SK-N-SH (cell line): ENCODE data around the gene GPR137. TPM values are rescaled to one million over a fixed set of nuclear protein-coding genes. Genes with fewer than 3 reads are reported as not detected.
"Not testable (repeated sequence)": the region's sequence is repeated elsewhere in the genome, so short reads cannot be mapped to it uniquely, and the experiment has no call there.

ENCODE experiments used
- CTCF ChIA-PET: fragments of 300-600, 350-600 bp; formaldehyde crosslinking; extraction: SDS; loops from one replicate; lab custom pipeline; 2021; lab: Yijun Ruan, JAX
- POLR2A ChIA-PET: fragments of 350-600 bp; sonication (Branson Sonifier 250); formaldehyde crosslinking; extraction: SDS; loops from one replicate; lab custom pipeline; 2020; ENCODE audit warnings: antibody characterized with exemption, inconsistent platforms; lab: Yijun Ruan, JAX
- DNase-seq: peaks from one replicate; pipeline ENCODE4 v3.0.0; 2012
- H2AFZ ChIP-seq: fragments of 200-600 bp; sonication (generic); 2 replicates; pipeline ENCODE4 v1.8.1; 2016; ENCODE audit warnings: antibody characterized with exemption, mild to moderate bottlenecking, low read depth
- H3F3A ChIP-seq: fragments of 200-600 bp; sonication (generic); replicated peaks from 2 replicates; pipeline ENCODE3; 2016; ENCODE audit warnings: antibody characterized with exemption, mild to moderate bottlenecking; ENCODE audit not compliant: insufficient read depth
- H3K27ac ChIP-seq, 2 experiments: fragments of 200-500 bp in 1 of 2; fragments of 200-600 bp in 1 of 2; sonication (Bioruptor generic) in 1 of 2; sonication (generic), shearing (Covaris generic) in 1 of 2; 2 replicates each; pipeline versions ENCODE4 v1.5.1 to v1.6.1; 2014 to 2016; ENCODE audit warnings: low read depth in 2 of 2, inconsistent platforms in 1 of 2, low read length in 1 of 2, mild to moderate bottlenecking in 1 of 2, mixed read lengths in 1 of 2
- H3K27me3 ChIP-seq: fragments of 200-600 bp; sonication (generic), shearing (Covaris generic); 2 replicates; pipeline ENCODE4 v1.6.1; 2016; ENCODE audit warnings: mixed run types; ENCODE audit not compliant: insufficient read depth
- H3K36me3 ChIP-seq, 2 experiments: fragments of 200-500 bp in 1 of 2; fragments of 200-600 bp in 1 of 2; sonication (Bioruptor generic) in 1 of 2; sonication (generic) in 1 of 2; replicated peaks in 1 of 2; 2 replicates each; pipeline versions ENCODE3 to v1.5.1; 2014 to 2016; ENCODE audit warnings: low read length in 1 of 2, mild to moderate bottlenecking in 1 of 2; ENCODE audit not compliant: insufficient read depth in 2 of 2, control insufficient read depth in 1 of 2
- H3K4me1 ChIP-seq, 2 experiments: fragments of 200-500 bp in 1 of 2; fragments of 200-600 bp in 1 of 2; sonication (Bioruptor generic) in 1 of 2; sonication (generic), shearing (Covaris generic) in 1 of 2; 2 replicates each; pipeline versions ENCODE4 v1.5.1 to v1.6.1; 2014 to 2016; ENCODE audit warnings: low read depth in 1 of 2, low read length in 1 of 2, mixed run types in 1 of 2; ENCODE audit not compliant: insufficient read depth in 2 of 2, control insufficient read depth in 1 of 2
- H3K4me2 ChIP-seq: fragments of 200-600 bp; sonication (generic), shearing (Covaris generic); 2 replicates; pipeline ENCODE4 v1.6.1; 2017; ENCODE audit warnings: mixed run types
- H3K4me3 ChIP-seq, 2 experiments: fragments of 200-500 bp in 1 of 2; fragments of 200-600 bp in 1 of 2; sonication (Bioruptor generic) in 1 of 2; sonication (generic), shearing (Covaris generic) in 1 of 2; 2 replicates each; pipeline versions ENCODE4 v1.5.1 to v1.8.1; 2014 to 2016; ENCODE audit warnings: low read depth in 2 of 2, inconsistent platforms in 1 of 2, low read length in 1 of 2, mild to moderate bottlenecking in 1 of 2, mixed read lengths in 1 of 2, moderate library complexity in 1 of 2
- H3K79me2 ChIP-seq: fragments of 200-600 bp; sonication (generic); 2 replicates; pipeline ENCODE4 v1.8.1; 2017; ENCODE audit warnings: mild to moderate bottlenecking; ENCODE audit not compliant: insufficient read depth
- H3K9ac ChIP-seq: fragments of 200-600 bp; sonication (generic); 2 replicates; pipeline ENCODE4 v1.6.1; 2017; ENCODE audit warnings: mixed run types
- H3K9me2 ChIP-seq: fragments of 200-600 bp; sonication (generic); 2 replicates; pipeline ENCODE4 v1.6.1; 2017; ENCODE audit warnings: mixed run types
- H3K9me3 ChIP-seq: fragments of 200-600 bp; sonication (generic); 2 replicates; pipeline ENCODE4 v1.6.1; 2017; ENCODE audit warnings: mixed run types, mild to moderate bottlenecking, moderate library complexity
- H4K20me1 ChIP-seq: fragments of 200-600 bp; sonication (generic); 2 replicates; pipeline ENCODE4 v1.6.1; 2017; ENCODE audit warnings: mild to moderate bottlenecking, mixed run types; ENCODE audit not compliant: insufficient read depth
- CHD2 ChIP-seq: fragments of 150-350 bp; IDR thresholded peaks from 2 replicates; pipeline ENCODE4 v1.6.1; 2018; ENCODE audit warnings: low read length; ENCODE audit not compliant: partially characterized antibody
- ELF1 ChIP-seq: IDR thresholded peaks from 2 replicates; pipeline ENCODE4 v1.4.0; 2012
- EZH2phosphoT487 ChIP-seq: fragments of 200-600 bp; sonication (generic); IDR thresholded peaks from 2 replicates; pipeline ENCODE4 v1.6.1; 2017; ENCODE audit warnings: low read depth, mixed run types, mild to moderate bottlenecking, antibody characterized with exemption, moderate library complexity, borderline replicate concordance
- FOXJ3 ChIP-seq: sonication (generic); formaldehyde crosslinking; IDR thresholded peaks from 2 replicates; pipeline ENCODE4 v1.5.1; 2020; ENCODE audit warnings: mild to moderate bottlenecking, missing genetic modification reagents
- MEF2A ChIP-seq: IDR thresholded peaks from 2 replicates; pipeline ENCODE4 v1.4.0; 2012; ENCODE audit warnings: low read depth, borderline replicate concordance
- NFIC ChIP-seq: IDR thresholded peaks from 2 replicates; pipeline ENCODE4 v1.4.0; 2012; ENCODE audit warnings: borderline replicate concordance
- PBX3 ChIP-seq: IDR thresholded peaks from 2 replicates; pipeline ENCODE4; 2012
- RAD21 ChIP-seq: IDR thresholded peaks from 2 replicates; pipeline ENCODE4 v1.6.1; 2012; ENCODE audit warnings: mild to moderate bottlenecking, low read length
- RCOR1 ChIP-seq: fragments of 150-350 bp; IDR thresholded peaks from 2 replicates; pipeline ENCODE4 v1.6.1; 2017; ENCODE audit warnings: antibody characterized with exemption, low read length
- RFX5 ChIP-seq: IDR thresholded peaks from 2 replicates; pipeline ENCODE4 v1.6.1; 2012; ENCODE audit warnings: mild to moderate bottlenecking, improper control_type of control experiment, low read length
- SIN3A ChIP-seq: IDR thresholded peaks from 2 replicates; pipeline ENCODE4 v1.6.1; 2012; ENCODE audit warnings: low read depth, mild to moderate bottlenecking, low read length, moderate library complexity, borderline replicate concordance
- TAF1 ChIP-seq: IDR thresholded peaks from 2 replicates; pipeline ENCODE4 v1.6.1; 2012; ENCODE audit warnings: low read depth, mild to moderate bottlenecking, low read length, moderate library complexity, borderline replicate concordance
- TCF12 ChIP-seq: IDR thresholded peaks from 2 replicates; pipeline ENCODE4 v1.4.0; 2012
- TEAD4 ChIP-seq: IDR thresholded peaks from 2 replicates; pipeline ENCODE4 v1.4.0; 2012; ENCODE audit warnings: mild to moderate bottlenecking, borderline replicate concordance; ENCODE audit not compliant: insufficient read depth
- USF1 ChIP-seq: IDR thresholded peaks from 2 replicates; pipeline ENCODE4 v1.4.0; 2012; ENCODE audit warnings: low read depth, borderline replicate concordance
- WGBS: methylation state at CpG from one replicate; pipeline ENCODE4 v1.1.6; 2017; ENCODE audit warnings: low lambda C conversion rate; 5-methylcytosine and 5-hydroxymethylcytosine counted together
- polyA plus RNA-seq, 3 experiments: library from polyadenylated mRNA; depleted of rRNA; stranded (reverse); fragments of >200 nt; gene quantifications; 2 replicates each; pipeline ENCODE4 v1.2.3, GENCODE V29; 2012

The GPR137 gene
- polyA plus RNA-seq, 1 of the 3 experiments (the other 2 are of a cell fraction), result 29.9 TPM

- WGBS, result 86% methylated on average over 5 of the region's 5 CpGs
- no peaks in the 10 kb centered on the region for H3K27me3 ChIP-seq
- H3K9me2 ChIP-seq, result no peaks in the 10 kb centered on the region
- CTCF ChIA-PET, result interaction anchor here (0.9 to 1.4 kb wide), 6 partner anchors 8 to 125 kb away, joined by 3 to 5 read pairs (median 3); no protein-coding TSS in a partner anchor
- TF ChIP-seq SIN3A (no peak), USF1 (no peak), MEF2A (no peak), TEAD4 (no peak), RFX5 (no peak), RCOR1 (no peak), TCF12 (no peak), EZH2phosphoT487 (no peak)
- H3K4me2 ChIP-seq, result no peak overlapping the region
- POLR2A ChIA-PET, result interaction anchor here (1.5 kb wide), 1 partner anchor 19 kb away, joined by 4 read pairs; the partner anchor contains the start of gene ESRRA
- peaks cover 0 to 9% of the 10 kb centered on the region in 2 experiments; a peak in 1 of 4 replicates for H3K4me1 ChIP-seq
- H3K4me3 ChIP-seq, result no peak overlapping the region
- DNase-seq, result no peak
- peaks cover 22% of the 10 kb centered on the region for H3K79me2 ChIP-seq
- H3K9me3 ChIP-seq, result no peaks in the 10 kb centered on the region
- H3K9ac ChIP-seq, result no peak overlapping the region
- no peak overlapping the region for H3K27ac ChIP-seq
- no peak overlapping the region for H2AFZ ChIP-seq
- H3K36me3 ChIP-seq, result peaks cover 0 to 10% of the 10 kb centered on the region in 2 experiments
- no peaks in the 10 kb centered on the region for H4K20me1 ChIP-seq
- H3F3A ChIP-seq, result peaks cover 7% of the 10 kb centered on the region
Measured at GRCh38 chr11:64323373-64323772, 37.7 kb downstream of the GPR137 start.

- not testable (repeated sequence) for H3K4me1 ChIP-seq, H3K9me2 ChIP-seq, H4K20me1 ChIP-seq, H3K4me2 ChIP-seq, H3K27me3 ChIP-seq, H3K9ac ChIP-seq, H3K9me3 ChIP-seq, H3K27ac ChIP-seq, H3F3A ChIP-seq, DNase-seq, H3K4me3 ChIP-seq, H3K36me3 ChIP-seq, H2AFZ ChIP-seq
- peaks cover 16% of the 10 kb centered on the region; the same call in 1 of the 2 replicates for H3K79me2 ChIP-seq
- CTCF ChIA-PET, result interaction anchor here (0.9 to 1.3 kb wide), 5 partner anchors 8 to 124 kb away, joined by 3 to 5 read pairs (median 3); no protein-coding TSS in a partner anchor
- 100% methylated on average over 2 of the region's 4 CpGs for WGBS
- POLR2A ChIA-PET, result interaction anchor here (1.5 kb wide), 1 partner anchor 19 kb away, joined by 4 read pairs; the partner anchor contains the start of gene ESRRA
Measured at GRCh38 chr11:64323984-64324383, 38.3 kb downstream of the GPR137 start.

- ChIA-PET CTCF (interaction anchor here (0.9 to 1.3 kb wide), 5 partner anchors 15 to 123 kb away, joined by 3 to 5 read pairs (median 3); partner anchors contain the start of gene CCDC88B), POLR2A (interaction anchor here (0.7 kb wide), 1 partner anchor 285 kb away, joined by 3 read pairs; no protein-coding TSS in a partner anchor)
- peaks cover 0 to 10% of the 10 kb centered on the region in 2 experiments for H3K36me3 ChIP-seq
- no peak overlapping the region for H3K4me3 ChIP-seq
- WGBS, result 93% methylated on average over 11 of the region's 11 CpGs
- no peaks in the 10 kb centered on the region; a peak in 1 of 4 replicates for H3K4me1 ChIP-seq
- H3F3A ChIP-seq, result peaks cover 10% of the 10 kb centered on the region
- no peak overlapping the region for H2AFZ ChIP-seq
- no peak overlapping the region for H3K4me2 ChIP-seq
- H3K9ac ChIP-seq, result no peak overlapping the region
- H3K27ac ChIP-seq, result no peak overlapping the region
- no peaks in the 10 kb centered on the region for H3K9me2 ChIP-seq
- TF ChIP-seq NFIC (no peak), RAD21 (no peak), RFX5 (no peak), TAF1 (no peak), TCF12 (no peak), ELF1 (no peak), PBX3 (no peak), TEAD4 (no peak), CHD2 (no peak), FOXJ3 (CRISPR knock-in tag) (no peak)
- no peaks in the 10 kb centered on the region for H4K20me1 ChIP-seq
- H3K9me3 ChIP-seq, result no peaks in the 10 kb centered on the region
- no peaks in the 10 kb centered on the region for H3K27me3 ChIP-seq
- no peak for DNase-seq
- peaks cover 9% of the 10 kb centered on the region; the same call in 1 of the 2 replicates for H3K79me2 ChIP-seq
Measured at GRCh38 chr11:64324692-64325469, 39.2 kb downstream of the GPR137 start.
